ENCODE results near the gene PPFIBP2. TPM values are rescaled to one million over a fixed set of nuclear protein-coding genes. Genes with fewer than 3 reads are reported as not detected.

The PPFIBP2 gene
- polyA plus RNA-seq, 4 donors: 44.6 to 73.6 (median 48.5) TPM

GRCh38 chr11:7523416-7524210 is 9.8 kb downstream of the PPFIBP2 start:
- no peak for DNase-seq (ENCODE audit: low read depth in 4 of 4, low spot score in 3 of 4)

DNA sequence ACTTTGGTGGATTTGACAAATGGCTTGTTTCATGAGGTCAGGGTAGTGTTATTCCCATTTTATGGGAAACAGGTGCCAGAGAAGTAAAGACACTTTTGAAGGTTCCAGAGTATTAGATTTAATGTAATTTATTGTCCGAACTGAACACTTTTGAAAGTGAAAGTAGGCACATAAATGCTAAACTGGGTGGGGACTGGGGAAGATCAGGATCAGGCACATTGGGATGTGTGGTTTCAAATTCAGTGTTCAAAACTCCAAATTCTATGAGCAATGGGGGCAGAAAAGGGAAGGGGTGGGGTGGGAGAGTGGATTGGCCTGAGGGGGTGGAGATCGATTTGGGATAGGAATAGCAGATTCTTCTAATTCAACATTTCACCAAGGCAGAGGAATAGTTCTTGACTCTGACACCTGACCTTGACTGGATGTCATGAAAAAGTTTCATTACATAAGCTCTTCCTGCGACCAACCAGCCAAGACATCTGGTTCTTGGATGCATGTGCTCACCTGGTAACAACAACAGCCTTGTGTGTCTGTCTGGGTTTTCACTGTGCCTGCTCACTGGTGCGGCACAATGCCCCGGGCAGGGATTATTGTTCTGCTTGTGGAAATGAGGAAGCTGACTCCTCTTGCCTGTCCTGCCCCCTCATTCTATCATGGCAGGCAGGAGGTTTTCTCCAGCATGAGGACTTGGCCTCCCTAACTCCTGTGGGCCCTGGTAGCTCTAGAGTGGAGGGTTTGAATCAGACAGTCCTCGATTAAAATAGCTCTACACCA is 10.8 kb downstream of the PPFIBP2 start:
- DNase-seq (ENCODE audit: low read depth in 4 of 4, low spot score in 3 of 4): no peak

DNA sequence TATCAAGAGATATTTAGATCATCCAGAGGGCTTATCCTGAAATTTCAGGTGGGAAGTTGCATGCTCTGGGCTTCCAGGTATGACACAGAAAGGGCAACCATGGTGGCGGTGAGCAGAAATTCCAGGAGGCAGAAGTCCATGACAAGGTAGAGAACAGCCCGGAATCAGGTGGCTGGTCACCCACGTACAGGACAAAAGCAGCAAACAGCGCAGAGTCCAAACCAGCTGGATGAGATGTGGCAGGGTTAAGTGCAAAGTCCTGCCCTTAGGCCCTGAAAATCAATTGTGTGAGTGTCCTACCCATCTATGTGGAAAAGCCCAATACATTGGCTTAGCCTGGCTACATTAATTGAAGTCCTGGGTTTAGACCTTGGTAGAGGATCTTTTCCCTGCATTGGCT is 11.6 kb downstream of the PPFIBP2 start:
- DNase-seq (ENCODE audit: low read depth in 4 of 4, low spot score in 3 of 4): no peak

DNA sequence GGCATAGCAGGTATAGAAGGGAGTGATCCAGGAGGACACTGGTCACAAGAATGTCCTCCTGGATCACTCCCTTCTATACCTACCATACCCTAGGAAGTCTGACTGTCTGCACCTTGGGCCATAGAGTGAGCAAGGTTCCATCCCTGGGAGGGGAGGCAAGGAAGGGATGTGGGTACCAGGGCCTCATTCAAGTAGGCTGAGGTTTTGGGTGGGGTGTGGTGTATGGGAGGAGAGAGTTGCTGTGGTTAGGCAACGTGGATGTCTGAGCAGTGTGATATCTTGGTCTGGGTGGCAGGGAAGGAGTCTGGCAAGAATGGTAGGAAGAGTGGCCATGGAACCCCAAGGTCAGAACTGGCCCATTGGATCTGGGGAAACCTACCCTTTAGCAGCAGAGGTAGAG is 13.2 kb downstream of the PPFIBP2 start:
- no peak for DNase-seq (ENCODE audit: low read depth in 4 of 4, low spot score in 3 of 4)

DNA sequence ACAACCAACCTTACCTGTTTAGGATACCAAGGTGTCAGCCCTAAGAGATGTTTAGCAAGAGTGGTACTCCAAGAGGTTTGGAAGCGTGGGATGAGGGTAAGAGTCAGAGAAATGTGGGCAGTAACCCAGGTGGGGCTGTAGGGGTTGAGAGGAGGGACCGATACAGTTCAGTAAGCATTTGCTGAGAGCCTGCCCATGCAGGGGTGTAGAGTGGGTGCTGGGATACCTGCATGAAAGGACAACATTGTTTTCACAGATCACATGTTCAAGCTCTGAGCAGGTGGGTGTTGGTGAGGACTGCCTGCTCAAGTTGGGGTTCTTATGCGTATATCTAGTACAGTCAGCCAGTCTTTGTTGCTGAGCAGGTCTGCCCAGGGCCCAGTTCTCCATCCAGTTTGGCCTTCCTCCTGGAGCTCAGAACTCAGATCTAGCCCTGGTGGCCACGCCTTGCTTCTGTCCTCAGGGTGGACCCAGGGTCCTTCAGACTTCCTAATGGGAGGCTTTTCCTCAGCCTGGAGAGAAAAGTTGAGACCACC is 14.8 kb downstream of the PPFIBP2 start:
- DNase-seq (ENCODE audit: low read depth in 4 of 4, low spot score in 3 of 4): no peak

DNA sequence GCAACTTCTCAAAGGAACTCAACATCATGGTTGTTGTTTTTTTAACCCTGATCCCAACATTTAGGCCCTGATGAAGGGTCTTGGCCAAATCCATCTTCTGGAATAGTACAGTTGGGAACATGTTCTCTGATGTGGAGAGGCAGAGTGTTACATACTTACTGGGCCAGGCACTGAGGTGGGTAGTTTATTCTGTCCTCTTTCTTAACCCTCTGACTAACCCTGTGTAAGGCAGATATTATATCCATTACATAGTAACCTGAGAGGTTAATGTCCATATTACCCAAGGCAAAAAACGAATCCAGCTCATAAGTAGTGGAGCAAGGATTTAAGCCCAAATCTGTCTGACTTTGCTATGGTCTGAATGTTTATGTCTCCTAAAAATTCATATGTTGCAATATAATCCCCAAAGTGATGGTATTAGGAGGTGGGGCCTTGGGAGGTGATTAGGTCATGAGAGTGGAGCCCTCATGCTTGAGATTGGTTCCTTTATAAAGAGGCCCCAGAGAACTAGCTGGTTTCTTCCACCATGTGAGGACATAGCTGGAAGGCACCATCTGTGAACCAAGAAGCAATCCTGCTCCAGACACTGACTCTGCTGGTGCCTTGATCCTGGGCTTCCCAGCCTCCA is 16.3 kb downstream of the PPFIBP2 start:
- DNase-seq (ENCODE audit: low read depth in 4 of 4, low spot score in 3 of 4): no peak

DNA sequence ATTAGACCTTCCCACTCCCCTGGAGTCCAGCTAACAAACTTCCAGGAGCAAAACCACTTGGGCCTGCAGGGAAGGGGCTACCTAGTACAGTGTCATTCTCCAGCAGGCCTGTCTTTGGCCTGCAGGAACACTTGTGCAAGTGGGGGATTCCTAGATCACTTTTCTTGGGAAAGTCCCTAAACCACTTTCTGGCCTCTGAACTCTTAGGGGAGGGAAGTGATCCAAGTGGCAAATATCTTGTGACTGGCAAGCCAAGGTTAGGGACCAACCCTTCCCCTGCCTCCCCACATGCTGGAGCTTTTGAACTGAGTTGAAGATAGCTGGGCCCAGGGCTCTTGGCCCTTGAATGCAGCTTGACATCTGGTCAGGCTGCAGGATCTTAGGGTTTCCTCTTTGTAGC is 17.2 kb downstream of the PPFIBP2 start:
- DNase-seq (ENCODE audit: low read depth in 4 of 4, low spot score in 3 of 4): no peak

DNA sequence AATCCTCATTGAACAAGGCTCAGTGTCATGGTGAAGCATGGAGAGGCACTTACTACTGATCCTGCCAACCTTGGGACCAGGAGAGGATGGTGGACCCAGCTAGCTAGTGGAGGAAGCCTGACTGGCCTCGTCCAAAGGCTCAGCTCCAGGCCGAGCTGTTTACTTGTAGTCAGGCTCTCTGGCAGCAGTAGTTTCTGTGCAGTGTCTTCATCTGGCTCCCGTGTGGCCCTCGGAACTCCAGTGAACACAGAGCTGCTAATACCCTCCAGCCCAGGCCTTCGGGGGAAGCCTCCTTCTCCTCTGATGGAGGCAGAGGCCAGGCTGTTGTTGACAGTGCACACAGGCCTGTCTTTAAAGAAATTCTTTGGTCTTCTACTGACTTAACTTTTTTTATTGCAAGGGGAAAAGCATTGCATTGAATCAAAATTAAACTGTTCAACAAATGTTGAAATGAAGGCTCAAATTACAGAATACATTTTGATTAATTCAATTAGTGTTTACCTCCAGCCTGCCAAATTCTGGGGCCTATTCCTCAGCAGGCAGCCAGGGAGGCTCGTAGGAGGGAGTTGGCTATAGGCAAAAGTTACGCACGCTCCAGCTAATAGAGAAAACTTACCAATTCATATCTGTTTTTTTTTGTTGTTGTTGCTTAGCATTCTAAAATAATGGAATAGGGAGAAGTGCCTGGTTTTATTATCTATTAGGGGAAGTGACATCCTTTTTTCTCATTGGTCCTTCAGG is 18.8 kb downstream of the PPFIBP2 start:
- DNase-seq (ENCODE audit: low read depth in 4 of 4, low spot score in 3 of 4): no peak

- DNase-seq (ENCODE audit: low read depth in 4 of 4, low spot score in 3 of 4): no peak
These were observed 19.6 kb downstream of the PPFIBP2 start for GRCh38 chr11:7533199-7534041.

DNA sequence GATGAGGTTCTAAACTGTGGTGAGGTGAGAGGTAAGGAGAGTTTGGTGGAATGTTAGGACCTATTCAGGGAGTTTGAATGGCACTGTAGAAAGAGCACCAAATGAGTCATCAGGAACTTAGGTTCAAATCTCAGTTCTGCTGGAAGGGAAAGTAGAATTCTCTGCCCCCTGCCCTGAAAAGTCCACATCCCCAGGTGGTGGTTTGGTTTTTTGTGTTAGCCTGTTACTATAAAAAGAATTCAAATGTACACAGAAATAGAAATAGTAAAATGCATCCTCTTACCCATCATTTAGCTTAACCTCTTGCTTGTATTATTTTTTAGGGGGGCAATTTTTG is 20.2 kb downstream of the PPFIBP2 start:
- DNase-seq (ENCODE audit: low read depth in 4 of 4, low spot score in 3 of 4): no peak

GRCh38 chr11:7536100-7536499 is 22.3 kb downstream of the PPFIBP2 start:
- no peak for DNase-seq (ENCODE audit: low read depth in 4 of 4, low spot score in 3 of 4)

GRCh38 chr11:7537265-7537664 is 23.5 kb downstream of the PPFIBP2 start:
- no peak for DNase-seq (ENCODE audit: low read depth in 4 of 4, low spot score in 3 of 4)

DNA sequence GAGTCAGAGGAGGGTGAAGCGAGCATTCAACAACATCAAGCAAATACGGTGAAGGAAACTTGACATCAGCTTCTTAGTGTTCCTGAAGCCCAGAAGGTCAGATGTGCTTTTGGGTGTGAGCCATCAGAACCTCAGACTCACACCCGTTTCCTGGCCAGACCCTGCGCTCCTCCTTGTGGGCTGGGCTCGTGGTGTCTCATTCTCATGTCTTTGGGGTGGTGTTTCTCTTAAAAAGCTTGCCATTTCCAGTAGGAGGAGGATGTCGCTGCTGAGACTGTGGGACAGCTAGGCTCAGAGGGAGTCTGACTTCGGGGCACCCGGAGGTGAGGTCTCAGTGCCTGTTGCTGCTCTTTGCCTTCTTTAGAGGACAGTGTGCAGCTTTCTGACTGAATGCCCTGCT is 24.2 kb downstream of the PPFIBP2 start:
- DNase-seq (ENCODE audit: low read depth in 4 of 4, low spot score in 3 of 4): no peak

- DNase-seq (ENCODE audit: low read depth in 4 of 4, low spot score in 3 of 4): no peak
These were observed 25.0 kb downstream of the PPFIBP2 start for GRCh38 chr11:7538466-7539454.

GRCh38 chr11:7540830-7541555 is 27.2 kb downstream of the PPFIBP2 start:
- no peak for DNase-seq (ENCODE audit: low read depth in 4 of 4, low spot score in 3 of 4)

- DNase-seq (ENCODE audit: low read depth in 4 of 4, low spot score in 3 of 4): no peak
These were observed 29.5 kb downstream of the PPFIBP2 start for GRCh38 chr11:7543302-7543701.

DNA sequence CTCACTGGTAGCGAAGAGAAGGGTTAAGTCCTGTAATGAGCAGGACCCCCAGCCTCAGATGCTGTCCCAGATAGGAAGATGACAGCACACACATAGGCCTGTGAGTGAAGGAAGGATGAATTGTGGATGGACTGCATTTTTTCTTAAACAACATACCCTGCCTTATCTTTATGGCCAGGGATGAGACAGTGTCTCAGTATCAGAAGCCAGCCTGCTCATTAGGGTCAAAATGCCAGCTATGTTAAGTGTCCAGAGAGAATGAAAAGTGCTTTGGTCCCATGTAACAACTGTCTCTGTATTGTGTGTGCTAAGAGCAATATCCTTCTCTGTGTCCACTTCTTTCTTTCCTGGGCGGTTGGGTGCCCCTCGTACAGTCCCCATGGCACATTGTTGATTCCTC is 30.2 kb downstream of the PPFIBP2 start:
- DNase-seq (ENCODE audit: low read depth in 4 of 4, low spot score in 3 of 4): no peak

DNA sequence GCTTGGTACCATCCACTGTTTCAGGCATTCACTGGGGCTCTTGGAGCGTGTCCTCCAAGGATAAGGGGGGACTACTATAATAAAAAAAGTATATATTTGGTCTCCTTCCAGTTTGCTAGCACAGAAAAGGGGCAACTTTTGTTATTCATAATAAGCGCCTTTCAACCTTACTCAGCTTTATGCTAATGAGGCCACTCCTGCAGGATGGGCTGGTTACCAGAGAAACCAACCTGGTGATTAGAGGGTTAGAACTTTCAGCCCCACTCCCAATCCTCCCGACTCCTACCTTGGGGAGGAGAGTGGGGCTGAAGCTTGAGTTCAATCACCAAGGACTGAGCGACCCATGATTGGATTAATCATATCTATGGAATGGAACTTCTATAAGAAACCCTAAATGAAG is 31.8 kb downstream of the PPFIBP2 start:
- no peak for DNase-seq (ENCODE audit: low read depth in 4 of 4, low spot score in 3 of 4)

All from right renal pelvis (tissue), 4 donors.